ENCODE data around the gene PHF8. TPM values are rescaled to one million over a fixed set of nuclear protein-coding genes. Genes with fewer than 3 reads are reported as not detected.

The PHF8 gene
- total RNA-seq, 1 experiment from 2014 or later = 26.7 TPM

- TSS peak; percentile 37 for BruUV-seq (replicated peaks)
Measured at GRCh38 chrX:54043056-54043455, 1.2 kb downstream of the PHF8 start.

GRCh38 chrX:54042609-54043021 is 1.7 kb downstream of the PHF8 start:
- Histone ChIP-seq H3K4me1 (0 out of 2 replicates have a peak, but pooled peaks cover 5% of the 10 kb centered on the region), H3K4me3 (ENCODE audit: low read depth, low read length) (peak overlapping the region; percentile 71), H3K36me3 (ENCODE audit: control insufficient read depth, insufficient read depth, low read length) (no peaks in the 10 kb centered on the region), H3K27me3 (replicated peaks; ENCODE audit: control insufficient read depth, insufficient read depth, low read length) (no peaks in the 10 kb centered on the region), H3K9me3 (no peaks in the 10 kb centered on the region)
- TF ChIP-seq CTCF (IDR thresholded peaks at IDR 0.05; ENCODE audit: insufficient read depth in 1 of 2, low read depth in 1 of 2, low read length in 1 of 2, severe bottlenecking in 1 of 2, unreplicated experiment in 1 of 2) = peak in 1 of 2 experiments; percentile 42
- ChIA-PET CTCF (interaction anchor here (0.6 kb wide), 2 partner anchors 405 to 1227 kb away, joined by 5 to 6 read pairs; no protein-coding TSS in a partner anchor), POLR2A (interaction anchor here (0.6 to 0.7 kb wide), 2 partner anchors 141 to 359 kb away, joined by 3 read pairs; partner anchors contain the start of gene FAM120C)
- Mint-ChIP-seq H3K9me3 (ENCODE audit: unreplicated experiment) (no peaks in the 10 kb centered on the region), H3K4me1 (ENCODE audit: low read depth, unreplicated experiment) (peaks cover 6% of the 10 kb centered on the region), H3K27ac (ENCODE audit: unreplicated experiment) (peak overlapping the region; percentile 90), H3K36me3 (ENCODE audit: insufficient read depth, unreplicated experiment) (peaks cover 13% of the 10 kb centered on the region), H3K4me3 (ENCODE audit: unreplicated experiment) (peak overlapping the region; percentile 89), H3K27me3 (ENCODE audit: insufficient read depth, unreplicated experiment) (no peaks in the 10 kb centered on the region)
- DNase-seq = peak; percentile 47 to 53
- no TSS peak for BruUV-seq (replicated peaks)
- intact Hi-C loops (cut with micrococcal nuclease; ENCODE audit: unreplicated experiment) = loop anchor here (2.0 to 10.0 kb wide), 2 partner anchors 358 to 398 kb away; partner anchors contain the start of genes HUWE1 and TSR2

More at GRCh38 chrX:54043056-54043455, 1.2 kb downstream of the PHF8 start:
- peaks cover 6% of the 10 kb centered on the region for H3K4me1 Mint-ChIP-seq (ENCODE audit: low read depth, unreplicated experiment)
- no peak for TF ChIP-seq CTCF (IDR thresholded peaks at IDR 0.05; ENCODE audit: insufficient read depth in 1 of 2, low read depth in 1 of 2, low read length in 1 of 2, severe bottlenecking in 1 of 2, unreplicated experiment in 1 of 2)
- H3K27me3 ChIP-seq (replicated peaks; ENCODE audit: control insufficient read depth, insufficient read depth, low read length) = no peaks in the 10 kb centered on the region
- H3K27ac Mint-ChIP-seq (ENCODE audit: unreplicated experiment) = peak overlapping the region; percentile 90
- H3K9me3 ChIP-seq = no peaks in the 10 kb centered on the region
- DNase-seq = no peak
- H3K4me1 ChIP-seq = 0 out of 2 replicates have a peak, but pooled peaks cover 5% of the 10 kb centered on the region
- POLR2A ChIA-PET = interaction anchor here (0.6 to 0.8 kb wide), 3 partner anchors 140 to 360 kb away, joined by 3 read pairs; partner anchors contain the start of gene FAM120C
- peak overlapping the region; percentile 71 for H3K4me3 ChIP-seq (ENCODE audit: low read depth, low read length)
- peaks cover 13% of the 10 kb centered on the region for H3K36me3 Mint-ChIP-seq (ENCODE audit: insufficient read depth, unreplicated experiment)
- no peaks in the 10 kb centered on the region for H3K36me3 ChIP-seq (ENCODE audit: control insufficient read depth, insufficient read depth, low read length)
- H3K4me3 Mint-ChIP-seq (ENCODE audit: unreplicated experiment) = peak overlapping the region; percentile 89
- CTCF ChIA-PET = interaction anchor here (0.6 kb wide), 2 partner anchors 404 to 1227 kb away, joined by 5 to 6 read pairs; no protein-coding TSS in a partner anchor
- H3K9me3 Mint-ChIP-seq (ENCODE audit: unreplicated experiment) = no peaks in the 10 kb centered on the region
- intact Hi-C loops (cut with micrococcal nuclease; ENCODE audit: unreplicated experiment) = loop anchor here (2.0 to 10.0 kb wide), 2 partner anchors 358 to 398 kb away; partner anchors contain the start of genes HUWE1 and TSR2
- no peaks in the 10 kb centered on the region for H3K27me3 Mint-ChIP-seq (ENCODE audit: insufficient read depth, unreplicated experiment)

- no peaks in the 10 kb centered on the region for H3K27me3 Mint-ChIP-seq (ENCODE audit: insufficient read depth, unreplicated experiment)
- no peak overlapping the region for H3K4me3 Mint-ChIP-seq (ENCODE audit: unreplicated experiment)
- BruUV-seq (replicated peaks) = no TSS peak
- no peaks in the 10 kb centered on the region for H3K9me3 Mint-ChIP-seq (ENCODE audit: unreplicated experiment)
- Histone ChIP-seq H3K9me3 (no peaks in the 10 kb centered on the region), H3K4me1 (no peaks in the 10 kb centered on the region), H3K4me3 (ENCODE audit: low read depth, low read length) (no peak overlapping the region), H3K36me3 (ENCODE audit: control insufficient read depth, insufficient read depth, low read length) (no peaks in the 10 kb centered on the region; the same call in 1 of the 2 replicates), H3K27me3 (replicated peaks; ENCODE audit: control insufficient read depth, insufficient read depth, low read length) (no peaks in the 10 kb centered on the region)
- POLR2A ChIA-PET = no interaction called here
- no peak overlapping the region for H3K27ac Mint-ChIP-seq (ENCODE audit: unreplicated experiment)
- H3K4me1 Mint-ChIP-seq (ENCODE audit: low read depth, unreplicated experiment) = peaks cover 19% of the 10 kb centered on the region
- no peak for DNase-seq
- intact Hi-C loops (cut with micrococcal nuclease; ENCODE audit: unreplicated experiment) = no loop called here
- H3K36me3 Mint-ChIP-seq (ENCODE audit: insufficient read depth, unreplicated experiment) = peaks cover 39% of the 10 kb centered on the region
- no peak for TF ChIP-seq CTCF (IDR thresholded peaks at IDR 0.05; ENCODE audit: insufficient read depth in 1 of 2, low read depth in 1 of 2, low read length in 1 of 2, severe bottlenecking in 1 of 2, unreplicated experiment in 1 of 2)
- CTCF ChIA-PET = no interaction called here
Measured at GRCh38 chrX:54030329-54030728, 13.9 kb downstream of the PHF8 start.
